DMS153 (cell line): Measurements from ENCODE around the gene OR6S1.
"Not testable (repeated sequence)": the region's sequence is repeated elsewhere in the genome, so short reads cannot be mapped to it uniquely, and the experiment has no call there.

Source experiments
- DNase-seq: peaks from one replicate; lab custom pipeline; 2025; lab: John Stamatoyannopoulos, UW

OR6S1 gene

DNA sequence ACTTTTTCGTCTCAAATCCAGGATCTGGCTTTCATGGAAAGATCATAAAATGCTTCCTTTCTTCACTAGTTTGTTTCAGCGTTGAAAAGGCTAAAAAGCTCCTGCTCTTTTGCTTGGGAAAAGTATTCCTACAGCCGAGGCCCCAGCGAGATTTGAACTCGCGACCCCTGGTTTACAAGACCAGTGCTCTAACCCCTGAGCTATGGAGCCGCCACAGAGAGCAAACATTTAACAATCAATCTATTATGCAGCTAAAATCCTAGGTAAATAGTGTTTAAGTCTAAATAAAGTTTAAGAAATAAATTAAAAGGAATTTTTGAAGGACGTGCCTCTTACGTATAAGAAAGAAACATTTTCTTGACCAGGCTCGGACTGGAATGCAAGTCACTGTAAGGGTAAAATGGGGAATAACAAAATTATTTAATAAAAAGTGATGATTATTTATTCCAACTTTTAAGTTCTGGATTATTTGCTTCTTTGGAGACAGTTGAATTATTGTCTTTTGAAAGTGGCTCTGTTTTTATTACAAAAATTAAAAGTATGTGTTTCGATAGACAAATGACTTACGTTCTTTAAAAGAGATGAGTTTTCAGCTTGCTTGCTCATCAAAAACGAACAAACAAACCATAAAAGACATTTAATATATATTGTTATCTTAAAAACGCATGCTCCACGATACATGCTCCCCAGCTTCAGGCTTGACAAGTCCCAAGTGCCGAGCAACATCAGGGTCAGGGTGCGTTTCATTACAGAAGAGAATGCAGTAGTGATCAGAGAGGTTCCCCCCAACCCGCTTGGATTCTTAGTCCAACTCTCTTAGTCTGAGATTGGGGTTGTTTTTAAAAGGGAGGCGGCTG, 10.2 kb downstream of the OR6S1 start:
- DNase-seq: no peak

GRCh38 chr14:20630340-20631022, 11.0 kb downstream of the OR6S1 start:
- no peak for DNase-seq

GRCh38 chr14:20628063-20628854, 13.2 kb downstream of the OR6S1 start:
- DNase-seq: no peak

GRCh38 chr14:20627346-20628027, 14.0 kb downstream of the OR6S1 start:
- DNase-seq: no peak

GRCh38 chr14:20626274-20626673, 15.2 kb downstream of the OR6S1 start:
- no peak for DNase-seq

DNA sequence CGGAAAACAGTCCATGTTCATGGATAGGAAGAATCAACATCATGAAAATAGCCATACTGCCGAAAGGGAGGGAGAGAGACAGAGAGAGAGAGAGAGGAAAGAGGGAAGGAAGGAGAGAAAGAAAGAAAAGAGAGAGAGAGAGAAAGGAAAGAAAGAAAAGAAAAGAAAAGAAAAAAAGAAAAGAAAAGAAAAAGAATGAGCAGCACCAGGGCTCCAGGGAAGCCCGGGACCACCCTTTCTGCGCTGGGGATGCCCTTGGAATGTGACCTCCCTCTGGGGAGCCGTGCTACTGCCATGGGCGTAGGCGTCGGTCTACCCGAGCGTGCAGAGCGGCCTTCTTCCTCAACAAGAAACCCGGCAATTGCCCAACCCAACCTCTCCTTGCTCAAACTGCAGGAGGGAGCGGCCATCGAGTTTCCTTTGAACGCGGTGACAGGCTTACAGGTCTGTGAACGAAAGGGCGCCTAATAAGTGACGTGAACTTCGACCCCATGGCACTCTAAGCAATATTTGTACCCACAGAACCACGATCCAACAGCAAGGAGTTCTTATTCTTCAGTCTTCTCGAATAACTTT, 16.9 kb downstream of the OR6S1 start:
- no peak for DNase-seq

DNA sequence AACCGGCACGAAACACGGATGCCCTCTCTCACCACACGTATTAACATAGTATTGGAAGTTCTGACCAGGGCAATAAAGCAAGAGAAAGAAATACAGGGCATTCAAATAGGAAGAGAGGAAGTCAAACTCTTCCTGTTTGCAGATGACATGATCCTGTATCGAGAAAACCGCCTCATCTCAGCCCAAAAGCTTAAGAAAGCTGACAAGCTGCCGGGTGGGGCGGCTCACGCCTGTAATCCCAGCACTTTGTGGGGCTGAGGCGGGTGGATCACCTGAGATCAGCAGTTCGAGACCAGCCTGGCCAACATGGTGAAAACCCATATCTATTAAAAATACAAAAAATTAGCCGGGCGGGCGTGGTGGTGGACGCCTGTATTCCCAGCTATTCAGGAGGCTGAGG, 17.7 kb downstream of the OR6S1 start:
- no peak for DNase-seq

GRCh38 chr14:20622816-20623291, 18.6 kb downstream of the OR6S1 start:
- DNase-seq: no peak

DNA sequence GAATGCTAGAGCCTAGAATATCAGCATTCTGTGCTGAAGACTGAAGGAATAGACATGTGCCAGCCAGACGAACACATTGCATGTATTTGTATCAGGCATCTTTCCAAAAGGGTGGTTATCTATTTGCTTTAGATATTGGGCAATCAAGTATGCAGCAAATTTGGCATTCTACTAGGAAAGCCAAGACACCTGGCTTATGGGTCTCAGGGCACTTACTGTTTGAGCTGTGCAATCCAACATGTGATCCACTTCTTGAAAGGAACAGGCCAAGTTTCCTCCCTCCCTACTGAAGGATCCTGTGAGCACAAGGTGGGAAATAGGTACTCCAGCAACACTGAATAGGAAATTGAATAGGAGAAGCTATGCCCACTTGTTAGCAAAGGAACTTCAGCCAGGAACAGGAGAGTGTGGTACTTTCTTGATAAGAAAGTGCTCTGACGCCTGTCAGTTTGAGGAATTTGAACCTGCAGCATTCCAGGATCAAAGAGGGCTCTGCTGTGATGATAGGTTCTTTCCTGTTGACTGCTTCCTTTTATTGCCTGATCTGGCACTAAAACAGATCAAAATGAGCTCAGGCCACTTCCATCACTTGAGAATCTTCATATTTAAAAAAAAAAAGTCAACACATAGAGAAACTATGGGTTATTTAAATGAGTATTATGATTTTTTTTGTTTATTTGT, 20.6 kb downstream of the OR6S1 start:
- no peak for DNase-seq

DNA sequence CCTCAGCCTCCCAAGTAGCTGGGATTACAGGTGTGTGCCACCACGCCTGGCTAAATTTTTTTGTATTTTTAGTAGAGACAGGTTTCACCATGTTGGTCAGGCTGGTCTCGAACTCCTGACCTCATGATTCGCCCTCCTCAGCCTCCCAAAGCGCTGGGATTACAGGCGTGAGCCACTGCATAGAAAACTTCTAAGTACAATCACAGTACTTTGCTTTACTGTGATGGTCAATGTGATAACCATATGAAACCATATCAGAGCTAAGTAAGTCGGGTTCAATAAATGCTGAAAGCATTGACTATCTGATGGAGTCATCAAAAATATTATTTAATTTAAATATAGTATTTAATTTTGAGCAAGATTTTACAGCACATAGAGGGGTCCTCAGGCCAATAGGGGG, 21.8 kb downstream of the OR6S1 start:
- DNase-seq: not testable (repeated sequence)

DNA sequence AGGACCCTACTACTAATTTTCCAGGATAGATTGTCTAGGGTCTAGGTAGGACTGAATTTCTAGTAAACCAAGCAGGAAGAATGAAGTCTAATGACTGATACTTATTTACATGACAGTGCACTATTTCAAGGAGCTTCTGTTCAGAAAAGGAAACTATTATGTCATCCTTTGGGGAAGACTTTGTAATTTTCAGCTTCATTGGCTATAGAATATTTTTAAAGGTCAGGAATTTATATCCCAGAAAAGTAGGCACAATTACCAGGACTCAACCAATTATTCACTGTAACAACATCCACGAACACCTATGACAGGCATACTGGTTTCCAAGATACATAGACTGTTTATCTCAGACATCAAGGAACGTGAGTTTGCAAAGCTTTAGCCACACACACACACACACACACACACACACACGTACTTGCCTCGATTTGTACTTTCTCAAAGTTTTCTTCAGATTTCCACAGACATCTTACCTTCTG, 23.2 kb downstream of the OR6S1 start:
- DNase-seq: no peak

DNA sequence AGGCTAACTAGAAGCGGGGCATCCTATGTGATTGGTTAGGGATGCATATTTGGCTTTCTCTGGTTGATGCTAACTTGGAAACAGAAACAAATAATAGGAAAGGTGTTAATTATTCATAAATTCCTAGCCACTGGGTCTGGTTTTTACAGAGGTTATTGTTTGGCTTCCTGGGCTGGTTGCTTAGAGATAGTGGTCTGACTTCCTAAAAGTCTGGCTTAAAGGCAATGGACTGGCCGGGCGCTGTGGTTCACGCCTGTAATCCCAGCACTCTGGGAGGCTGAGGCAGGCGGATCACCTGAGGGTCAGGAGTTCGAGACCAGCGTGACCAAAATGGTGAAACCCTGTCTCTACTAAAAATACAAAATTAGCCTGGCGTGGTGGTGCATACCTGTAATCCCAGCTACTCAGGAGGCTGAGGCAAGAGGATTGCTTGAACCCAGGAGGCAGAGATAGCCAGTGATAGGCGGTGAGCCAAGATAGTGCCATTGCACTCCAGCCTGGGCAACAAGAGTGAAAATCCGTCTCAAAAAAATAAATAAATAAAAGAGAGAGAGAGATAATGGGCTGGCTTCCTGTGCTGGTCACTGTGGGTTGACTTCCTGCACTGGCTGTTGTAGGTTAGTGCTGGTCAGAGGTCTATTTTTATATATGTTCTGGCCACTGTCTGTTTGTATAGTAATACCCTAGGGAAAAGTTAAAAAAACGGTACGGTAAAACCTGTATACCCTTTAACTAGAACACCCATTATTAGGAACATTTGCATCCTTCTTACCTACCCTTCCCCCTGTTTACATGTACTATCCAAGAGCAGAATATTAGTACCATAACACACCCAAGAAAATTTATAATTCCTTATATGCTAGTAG, 24.1 kb downstream of the OR6S1 start:
- no peak for DNase-seq

DNA sequence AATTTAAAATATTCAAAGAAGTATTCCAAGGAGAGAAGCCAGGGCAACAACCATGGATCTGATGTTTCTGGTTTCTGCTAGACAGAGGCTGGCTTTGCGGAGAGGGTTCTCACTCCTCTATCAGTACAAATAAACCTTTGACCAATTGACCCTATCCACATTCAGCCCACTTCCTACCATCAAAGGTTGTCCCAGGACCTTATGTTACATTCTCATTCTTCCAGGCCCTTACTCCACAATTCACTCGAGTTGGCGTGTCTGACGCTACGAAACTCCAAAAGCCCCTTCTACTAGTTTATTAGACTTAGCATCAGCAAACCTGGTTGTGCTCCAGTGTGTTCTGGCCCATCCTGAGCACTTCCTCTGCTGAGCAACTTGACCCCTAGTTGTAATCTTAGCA, 25.5 kb downstream of the OR6S1 start:
- DNase-seq: no peak

- DNase-seq: no peak
These were observed 27.3 kb downstream of the OR6S1 start for GRCh38 chr14:20614038-20614840.

DNA sequence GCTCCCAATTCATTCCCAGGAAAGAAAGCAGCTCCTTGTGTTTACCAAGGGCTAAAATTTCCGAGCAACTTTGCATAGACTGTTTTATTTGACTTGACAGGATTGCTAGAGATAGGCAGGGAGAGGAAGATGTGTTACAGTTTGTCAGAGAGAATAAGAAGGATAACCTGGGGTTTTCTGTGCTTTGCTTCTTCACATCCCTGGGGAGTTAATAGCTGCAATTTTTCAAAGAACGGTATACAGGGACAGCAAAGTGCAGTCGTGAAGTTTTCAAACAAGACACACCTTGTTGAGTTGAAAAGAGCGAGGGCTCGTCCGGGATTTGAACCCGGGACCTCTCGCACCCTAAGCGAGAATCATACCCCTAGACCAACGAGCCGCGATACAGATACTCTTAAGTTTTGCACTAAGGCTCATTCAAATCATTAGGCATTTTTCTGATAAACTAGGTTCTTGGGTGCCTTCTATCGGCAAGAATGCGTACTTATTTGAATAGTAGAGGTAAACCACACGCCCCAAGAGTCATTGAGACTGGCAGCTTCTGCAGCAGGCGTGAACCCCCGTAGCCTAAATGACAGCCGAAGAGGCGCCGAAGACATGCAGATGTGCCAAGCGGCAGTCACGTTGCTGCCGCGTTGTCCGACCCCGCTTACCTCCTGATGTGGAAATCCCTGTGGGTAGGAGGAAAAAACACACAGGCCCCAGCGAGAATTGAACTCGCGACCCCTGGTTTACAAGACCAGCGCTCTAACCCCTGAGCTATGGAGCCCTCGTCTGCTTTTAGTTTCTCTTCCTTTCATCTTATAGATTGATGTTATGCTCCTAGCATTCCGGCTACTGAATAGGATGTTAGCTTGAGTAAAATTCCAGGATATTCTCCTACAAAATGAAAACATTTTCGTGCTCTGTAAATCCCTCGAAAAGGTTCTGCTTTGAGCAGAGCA, 28.1 kb downstream of the OR6S1 start:
- DNase-seq: peak; percentile 94

DNA sequence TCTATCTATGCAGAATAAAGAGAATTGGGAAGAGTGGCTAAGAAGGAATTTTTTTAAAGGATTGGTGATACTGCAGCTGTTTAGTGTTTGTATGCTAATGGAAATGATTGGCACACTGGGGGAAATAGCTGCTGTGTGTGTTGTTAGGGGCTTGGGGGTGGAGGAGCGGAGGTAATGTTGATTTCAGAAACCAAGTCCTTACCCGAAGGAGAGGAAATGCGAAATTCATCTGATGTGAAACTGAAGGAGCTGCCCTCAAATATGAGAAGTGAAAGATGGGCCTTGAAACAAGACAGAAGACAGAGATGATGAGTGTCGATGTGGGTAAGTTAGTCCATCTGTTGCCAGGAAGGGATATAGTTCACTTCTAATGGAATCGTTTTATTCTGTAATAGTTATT, 29.1 kb downstream of the OR6S1 start:
- no peak for DNase-seq

DNA sequence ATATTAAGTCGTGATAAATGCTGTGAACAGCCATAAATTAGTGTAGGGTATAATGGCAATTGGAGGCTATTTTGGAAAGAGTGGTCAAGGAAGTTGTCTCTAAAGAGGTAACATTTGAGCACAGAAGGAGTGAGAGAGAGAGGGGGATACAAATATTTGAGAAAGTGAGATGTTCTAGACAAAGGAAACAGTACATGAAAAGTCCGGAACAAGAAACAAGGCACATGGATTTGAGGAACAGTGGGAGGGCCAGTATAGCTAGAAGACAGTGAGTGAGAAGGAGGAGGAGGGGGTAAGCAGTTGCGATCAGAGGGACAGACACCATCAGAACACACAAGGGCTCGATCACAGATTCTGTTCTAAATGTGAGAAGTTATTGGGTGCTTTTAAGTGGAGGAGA, 30.2 kb downstream of the OR6S1 start:
- DNase-seq: no peak
